BLaER1 (cell line): Measurements from ENCODE around the gene LSAMP.
A peak's percentile ranks its signal among the peaks of the same experiment; 100 is the strongest.
"Not testable (repeated sequence)": the region's sequence is repeated elsewhere in the genome, so short reads cannot be mapped to it uniquely, and the experiment has no call there.

Source experiments
- H3K27ac ChIP-seq: shearing (Covaris generic); formaldehyde crosslinking; 2 replicates; pipeline ENCODE4 v1.8.1; 2022
- H3K27me3 ChIP-seq: shearing (Covaris generic); formaldehyde crosslinking; 2 replicates; pipeline ENCODE4 v1.8.1; 2022
- H3K36me3 ChIP-seq: shearing (Covaris generic); formaldehyde crosslinking; 2 replicates; pipeline ENCODE4 v1.8.1; 2022
- H3K4me1 ChIP-seq: shearing (Covaris generic); formaldehyde crosslinking; 2 replicates; pipeline ENCODE4 v1.8.1; 2022
- H3K4me2 ChIP-seq: shearing (Covaris generic); formaldehyde crosslinking; 2 replicates; pipeline ENCODE4 v1.8.1; 2022
- H3K4me3 ChIP-seq: shearing (Covaris generic); formaldehyde crosslinking; 2 replicates; pipeline ENCODE4 v1.8.1; 2022
- H3K9ac ChIP-seq: shearing (Covaris generic); formaldehyde crosslinking; 2 replicates; pipeline ENCODE4 v1.8.1; 2022
- H3K9me3 ChIP-seq: shearing (Covaris generic); formaldehyde crosslinking; 2 replicates; pipeline ENCODE4 v1.8.1; 2022
- H4K20me1 ChIP-seq: shearing (Covaris generic); formaldehyde crosslinking; 2 replicates; pipeline ENCODE4 v1.8.1; 2022
- Cebpa-rat ChIP-seq: shearing (Covaris generic); IDR thresholded peaks from 2 replicates; pipeline ENCODE4 v1.8.1; 2022

Gene LSAMP

GRCh38 chr3:115784739-115785536, 660.3 kb downstream of the LSAMP start:
- peak overlapping the region; percentile 73 for H3K4me3 ChIP-seq
- peak overlapping the region; percentile 81 for H3K9ac ChIP-seq

DNA sequence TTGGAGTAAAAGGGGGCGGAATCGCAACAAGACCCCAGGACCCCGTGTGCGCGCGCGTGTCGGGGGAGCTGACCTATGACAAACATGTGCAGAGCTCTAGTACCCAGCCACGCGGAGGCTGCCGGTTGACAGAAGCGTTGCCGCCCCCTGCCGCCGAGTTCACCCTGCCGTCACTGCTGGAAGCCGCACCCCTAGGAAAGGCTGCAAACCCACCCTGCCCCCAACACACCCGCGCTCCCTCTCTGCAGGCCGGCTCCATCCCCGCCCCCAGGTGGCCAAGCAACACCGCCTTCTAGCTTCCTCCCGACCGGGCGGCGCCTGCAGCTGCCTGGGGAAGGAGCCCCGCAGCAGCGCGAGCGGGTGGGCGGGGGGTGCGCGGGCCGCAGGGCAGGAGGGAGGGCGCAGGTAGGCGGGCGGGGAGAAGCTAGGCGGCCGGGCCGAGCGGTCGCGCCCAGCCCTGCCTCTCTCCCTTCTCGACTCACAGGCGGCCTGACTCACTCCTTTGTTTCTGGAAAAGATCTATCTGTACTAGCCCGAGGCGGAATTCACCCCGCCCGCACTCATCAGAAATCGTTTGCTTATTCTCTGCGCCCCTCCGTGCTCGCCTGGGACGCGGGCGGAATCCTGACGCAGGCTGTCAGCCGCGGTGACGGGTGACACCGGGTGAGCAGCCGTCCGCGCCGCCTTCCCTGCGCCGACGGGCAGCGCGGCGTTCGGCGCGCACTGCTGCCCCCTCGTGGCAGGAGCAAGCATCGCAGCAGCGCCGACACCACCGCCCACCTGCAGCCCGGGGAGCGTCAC, 661.1 kb downstream of the LSAMP start:
- Histone ChIP-seq H3K9me3 (no peaks in the 10 kb centered on the region), H3K4me3 (peak overlapping the region; percentile 73), H3K27ac (peak overlapping the region; percentile 83), H3K4me2 (peak overlapping the region; percentile 86), H3K4me1 (peaks cover 16% of the 10 kb centered on the region), H4K20me1 (no peaks in the 10 kb centered on the region), H3K9ac (peak overlapping the region; percentile 81), H3K36me3 (no peaks in the 10 kb centered on the region), H3K27me3 (no peaks in the 10 kb centered on the region)
- TF ChIP-seq Cebpa-rat: no peak

More at GRCh38 chr3:115784739-115785536, 660.3 kb downstream of the LSAMP start:
- H3K4me1 ChIP-seq: peaks cover 16% of the 10 kb centered on the region
- H3K27ac ChIP-seq: peak overlapping the region; percentile 83; the same call in 1 of the 2 replicates
- no peaks in the 10 kb centered on the region for H3K9me3 ChIP-seq
- H3K4me2 ChIP-seq: peak overlapping the region; percentile 86
- TF ChIP-seq Cebpa-rat: no peak
- no peaks in the 10 kb centered on the region for H4K20me1 ChIP-seq
- no peaks in the 10 kb centered on the region for H3K27me3 ChIP-seq
- no peaks in the 10 kb centered on the region for H3K36me3 ChIP-seq

- not testable (repeated sequence) for H3K27me3 ChIP-seq, H3K36me3 ChIP-seq, H4K20me1 ChIP-seq, H3K9me3 ChIP-seq, H3K27ac ChIP-seq, H3K9ac ChIP-seq
- H3K4me1 ChIP-seq: peaks cover 16% of the 10 kb centered on the region
- peak overlapping the region; percentile 86 for H3K4me2 ChIP-seq
- H3K4me3 ChIP-seq: peak overlapping the region; percentile 73
These were observed 661.9 kb downstream of the LSAMP start for GRCh38 chr3:115783426-115783825.

GRCh38 chr3:115779011-115779410, 666.3 kb downstream of the LSAMP start:
- no peak overlapping the region for H3K9ac ChIP-seq
- no peak overlapping the region for H3K4me2 ChIP-seq
- H3K4me3 ChIP-seq: no peak overlapping the region
- H3K36me3 ChIP-seq: no peaks in the 10 kb centered on the region
- no peaks in the 10 kb centered on the region for H3K27me3 ChIP-seq
- TF ChIP-seq Cebpa-rat: no peak
- no peak overlapping the region for H3K27ac ChIP-seq
- peaks cover 6% of the 10 kb centered on the region for H3K4me1 ChIP-seq
- no peaks in the 10 kb centered on the region for H3K9me3 ChIP-seq
- H4K20me1 ChIP-seq: no peaks in the 10 kb centered on the region

- Histone ChIP-seq H3K9me3 (no peaks in the 10 kb centered on the region), H3K4me2 (no peak overlapping the region), H3K27ac (no peak overlapping the region), H3K9ac (no peak overlapping the region), H4K20me1 (no peaks in the 10 kb centered on the region), H3K4me1 (no peaks in the 10 kb centered on the region), H3K4me3 (no peak overlapping the region), H3K36me3 (no peaks in the 10 kb centered on the region), H3K27me3 (no peaks in the 10 kb centered on the region)
- TF ChIP-seq Cebpa-rat: no peak
These were observed 672.3 kb downstream of the LSAMP start for GRCh38 chr3:115772951-115773350.

- Histone ChIP-seq H3K4me3 (no peak overlapping the region), H3K9me3 (no peaks in the 10 kb centered on the region), H3K4me2 (no peak overlapping the region), H3K4me1 (no peaks in the 10 kb centered on the region), H3K27ac (no peak overlapping the region), H3K27me3 (no peaks in the 10 kb centered on the region), H3K36me3 (no peaks in the 10 kb centered on the region), H3K9ac (no peak overlapping the region), H4K20me1 (no peaks in the 10 kb centered on the region)
- TF ChIP-seq Cebpa-rat: no peak
These were observed 676.6 kb downstream of the LSAMP start for GRCh38 chr3:115768661-115769060.

DNA sequence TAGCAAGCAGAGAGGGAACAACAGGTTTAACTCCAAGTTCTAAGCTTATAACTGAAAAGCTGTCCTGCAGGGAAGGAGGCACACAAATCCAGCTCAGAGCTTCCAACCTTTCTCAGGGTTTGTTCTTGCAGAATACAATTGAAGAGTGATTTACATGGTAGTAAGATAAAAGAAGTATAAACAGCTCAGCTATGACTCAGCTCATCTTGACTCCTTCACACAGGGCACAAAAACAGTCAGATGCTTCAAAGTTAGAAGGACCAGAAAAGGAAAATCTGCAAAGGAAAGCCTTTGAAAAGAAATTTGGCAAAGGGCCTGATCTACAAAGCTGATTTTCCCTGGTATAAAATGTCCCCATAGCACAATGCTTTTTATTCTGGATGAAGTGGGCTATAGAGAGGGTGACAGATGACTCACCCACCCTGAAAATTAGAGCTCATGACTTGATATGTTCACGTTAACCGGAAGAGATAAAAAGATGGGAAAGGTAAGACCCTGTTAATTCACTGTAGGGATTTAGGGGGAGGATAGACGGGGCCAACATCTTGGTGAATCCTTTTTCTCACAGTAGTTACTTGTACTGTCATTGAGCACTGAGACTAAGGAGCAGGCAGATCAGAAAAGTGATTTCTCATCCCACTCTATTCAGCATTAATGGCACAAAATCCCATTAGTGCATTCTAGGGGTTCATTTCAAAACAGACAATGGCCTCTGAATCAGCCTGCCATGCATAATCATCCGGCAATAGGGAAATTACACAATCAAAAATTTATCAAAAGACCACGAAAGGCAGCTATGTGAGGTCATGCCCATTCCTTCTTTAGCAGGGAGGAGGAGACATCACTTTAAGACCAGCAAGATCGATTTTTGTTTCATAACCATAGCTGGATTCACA, 678.5 kb downstream of the LSAMP start:
- H3K27ac ChIP-seq: no peak overlapping the region
- H3K4me1 ChIP-seq: no peaks in the 10 kb centered on the region
- H4K20me1 ChIP-seq: no peaks in the 10 kb centered on the region
- no peaks in the 10 kb centered on the region for H3K9me3 ChIP-seq
- no peak overlapping the region for H3K4me2 ChIP-seq
- no peak for TF ChIP-seq Cebpa-rat
- H3K36me3 ChIP-seq: no peaks in the 10 kb centered on the region
- H3K4me3 ChIP-seq: no peak overlapping the region
- H3K9ac ChIP-seq: no peak overlapping the region
- H3K27me3 ChIP-seq: no peaks in the 10 kb centered on the region

DNA sequence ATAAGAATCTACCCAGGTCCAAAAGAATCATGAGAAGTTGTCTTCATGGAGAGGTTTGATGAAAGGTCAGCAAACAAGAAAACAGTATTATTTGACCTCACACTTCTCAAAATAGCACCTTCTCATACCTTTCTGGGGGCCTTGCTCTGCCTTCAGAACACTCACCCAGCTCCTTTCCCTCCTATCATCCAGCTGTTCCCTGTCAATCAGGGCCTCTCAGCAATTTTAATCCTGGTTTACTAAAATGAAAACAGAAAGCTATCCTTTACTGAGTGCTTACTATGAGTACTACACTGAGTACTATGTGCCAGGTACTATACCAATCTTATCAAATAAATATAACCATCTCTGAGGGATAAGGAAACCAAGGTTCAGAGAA, 683.4 kb downstream of the LSAMP start:
- Histone ChIP-seq H4K20me1 (no peaks in the 10 kb centered on the region), H3K9ac (no peak overlapping the region), H3K4me1 (no peaks in the 10 kb centered on the region), H3K4me2 (no peak overlapping the region), H3K4me3 (no peak overlapping the region), H3K27me3 (no peaks in the 10 kb centered on the region), H3K27ac (no peak overlapping the region), H3K36me3 (no peaks in the 10 kb centered on the region), H3K9me3 (no peaks in the 10 kb centered on the region)
- no peak for TF ChIP-seq Cebpa-rat

DNA sequence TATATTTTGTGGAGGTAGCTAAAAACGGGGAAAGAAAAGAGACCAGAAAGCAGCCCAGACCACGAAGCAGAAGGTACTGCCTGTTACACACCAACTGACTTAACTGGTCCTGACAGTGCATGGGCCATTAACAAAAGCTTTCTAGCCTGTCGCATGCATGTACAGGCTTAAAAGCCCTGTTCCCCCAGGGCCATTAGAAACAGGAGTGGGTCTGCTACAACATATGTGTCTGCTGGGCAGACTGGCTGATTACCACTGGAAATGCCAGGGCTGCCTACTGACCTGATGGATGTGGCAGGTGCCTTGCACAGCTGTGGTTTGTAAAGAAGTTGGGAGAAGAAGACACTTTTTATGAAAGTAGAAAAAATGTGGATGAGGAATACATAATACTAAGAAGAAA, 684.6 kb downstream of the LSAMP start:
- H3K9me3 ChIP-seq: no peaks in the 10 kb centered on the region
- no peak overlapping the region for H3K9ac ChIP-seq
- H3K27ac ChIP-seq: no peak overlapping the region
- no peaks in the 10 kb centered on the region for H3K4me1 ChIP-seq
- H3K27me3 ChIP-seq: no peaks in the 10 kb centered on the region
- H3K4me2 ChIP-seq: no peak overlapping the region
- H4K20me1 ChIP-seq: no peaks in the 10 kb centered on the region
- H3K36me3 ChIP-seq: no peaks in the 10 kb centered on the region
- no peak for TF ChIP-seq Cebpa-rat
- no peak overlapping the region for H3K4me3 ChIP-seq
